ENCODE results near the gene NOMO2. TPM values are rescaled to one million over a fixed set of nuclear protein-coding genes. Genes with fewer than 3 reads are reported as not detected.
"Not testable (repeated sequence)": the region's sequence is repeated elsewhere in the genome, so short reads cannot be mapped to it uniquely, and the experiment has no call there.

Gene NOMO2
- polyA plus RNA-seq, 6 donors from 2014 or later = 31.1 to 47.7 (median 44.0) TPM

DNA sequence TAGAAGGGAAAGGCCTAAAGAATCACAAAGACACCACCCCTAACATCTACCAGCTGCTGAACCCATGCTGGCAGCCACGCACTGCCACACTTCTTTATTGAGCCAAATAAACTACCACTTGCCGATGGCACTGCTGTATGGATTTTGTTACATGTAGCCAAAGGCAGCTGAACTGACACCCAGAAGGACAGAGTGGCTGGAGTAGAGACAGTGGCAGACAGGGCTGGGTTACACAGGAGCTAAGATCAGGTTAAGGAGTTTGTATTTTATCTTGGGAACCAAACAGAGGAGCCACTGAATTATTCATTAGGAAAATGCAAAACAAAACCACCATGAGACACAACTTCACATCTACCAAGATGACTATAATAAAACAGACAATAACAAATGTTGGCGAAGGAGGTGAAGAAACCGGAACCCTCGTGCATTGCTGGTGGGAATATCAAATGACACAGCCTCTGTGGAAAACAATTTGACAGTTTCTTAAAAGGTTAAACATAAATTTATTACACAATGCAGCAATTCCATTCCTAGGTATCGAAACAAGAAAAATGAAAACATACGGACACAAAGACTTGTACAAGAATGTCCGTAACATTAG is 35.9 kb downstream of the NOMO2 start:
- not testable (repeated sequence) for H3K27me3 Mint-ChIP-seq; H3K4me3 Mint-ChIP-seq; H3K36me3 Mint-ChIP-seq; H3K9me3 Mint-ChIP-seq; DNase-seq; ATAC-seq (ENCODE audit: low read depth in 2 of 2); H3K27ac Mint-ChIP-seq; H3K4me1 Mint-ChIP-seq

DNA sequence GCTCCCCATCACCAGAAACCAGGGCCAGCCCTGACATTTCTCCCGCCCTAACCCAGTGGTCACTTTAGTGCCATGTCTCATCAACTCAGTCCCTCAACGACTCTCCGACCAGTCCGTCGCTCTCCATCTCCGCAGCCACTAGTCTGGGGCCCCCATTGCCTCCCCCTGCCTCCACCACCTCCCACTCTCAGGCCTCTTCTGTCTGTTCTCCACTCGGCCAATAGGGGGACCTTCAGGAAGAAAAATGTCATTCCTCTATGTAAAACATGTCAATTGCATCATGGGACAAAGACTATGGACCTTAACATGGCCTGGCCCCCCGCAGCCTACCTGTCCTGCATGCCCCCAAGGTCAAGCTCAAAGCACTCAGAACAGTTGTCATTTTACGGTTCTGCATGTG is 39.3 kb downstream of the NOMO2 start:
- not testable (repeated sequence) for H3K9me3 Mint-ChIP-seq; H3K27me3 Mint-ChIP-seq; ATAC-seq (ENCODE audit: low read depth in 2 of 2); H3K4me3 Mint-ChIP-seq; H3K27ac Mint-ChIP-seq; DNase-seq; H3K4me1 Mint-ChIP-seq; H3K36me3 Mint-ChIP-seq

DNA sequence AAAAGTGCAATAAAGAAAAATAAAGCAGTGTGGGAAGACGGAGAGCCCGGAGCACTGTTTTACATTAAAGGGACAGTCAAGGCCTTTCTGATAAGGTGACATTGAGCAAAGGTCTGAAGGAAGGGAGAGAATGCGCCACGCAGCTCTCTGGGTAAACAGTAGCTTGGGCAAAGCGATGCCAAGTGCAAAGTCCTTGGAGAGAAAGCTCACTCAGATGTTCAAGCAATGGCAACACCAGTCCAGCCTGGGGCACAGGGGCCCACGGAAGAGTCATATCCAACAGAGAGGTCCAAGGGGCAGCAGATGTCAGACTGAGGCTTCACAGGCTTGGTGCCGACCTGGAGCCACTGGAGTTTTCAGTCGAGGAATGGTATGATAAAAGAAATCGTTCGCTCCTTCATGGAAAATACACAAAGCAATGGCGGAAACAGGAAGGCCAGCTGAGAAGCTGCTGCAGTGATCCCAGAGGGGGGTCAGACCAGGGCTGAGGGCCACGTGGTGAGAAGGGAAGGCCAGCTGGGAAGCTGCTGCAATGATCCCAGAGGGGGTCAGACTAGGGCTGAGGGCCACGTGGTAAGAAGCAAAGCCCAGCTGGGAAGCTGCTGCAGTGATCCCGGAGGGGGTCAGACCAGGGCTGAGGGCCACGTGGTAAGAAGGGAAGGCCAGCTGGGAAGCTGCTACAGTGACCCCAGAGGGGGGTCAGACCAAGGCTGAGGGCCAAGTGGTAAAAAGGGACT is 40.3 kb downstream of the NOMO2 start:
- H3K4me1 Mint-ChIP-seq; H3K27me3 Mint-ChIP-seq; H3K27ac Mint-ChIP-seq; ATAC-seq (ENCODE audit: low read depth in 2 of 2); H3K4me3 Mint-ChIP-seq; H3K36me3 Mint-ChIP-seq; DNase-seq; H3K9me3 Mint-ChIP-seq: not testable (repeated sequence)

DNA sequence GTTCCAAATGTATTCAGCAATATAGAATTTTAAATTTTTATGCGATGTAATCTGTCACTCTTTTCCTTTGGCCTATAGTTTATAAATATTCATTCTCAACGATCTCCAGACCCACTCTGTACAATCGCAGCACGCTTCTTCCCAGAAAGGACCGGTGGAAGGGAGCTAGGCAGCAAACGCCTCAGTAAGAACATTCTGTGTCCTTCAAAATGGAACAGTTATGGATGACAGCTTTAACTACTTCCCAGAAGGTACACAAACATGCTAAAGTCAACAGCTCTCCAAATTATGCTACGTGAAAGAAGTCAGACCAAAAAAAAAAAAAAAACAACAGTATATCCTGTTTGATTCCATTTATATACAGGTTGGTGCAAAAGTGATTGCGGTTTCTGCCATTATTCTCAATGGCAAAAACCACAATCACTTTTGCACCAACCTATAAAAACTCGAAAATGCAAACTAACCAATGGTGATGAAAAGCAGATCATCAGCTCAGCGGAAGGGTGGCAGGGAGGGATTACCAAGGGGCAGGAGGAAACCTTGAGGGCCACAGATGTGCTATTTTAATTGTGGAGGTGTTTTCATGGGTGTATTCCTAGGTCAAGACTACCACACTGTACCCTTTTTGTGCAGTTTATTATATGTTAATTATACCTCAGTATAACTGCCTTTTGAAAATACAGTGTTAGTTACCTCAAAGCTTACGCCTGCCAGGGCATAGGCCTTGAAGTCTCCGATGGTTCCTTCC is 43.2 kb downstream of the NOMO2 start:
- not testable (repeated sequence) for H3K9me3 Mint-ChIP-seq; H3K27me3 Mint-ChIP-seq; H3K27ac Mint-ChIP-seq; H3K4me3 Mint-ChIP-seq; ATAC-seq (ENCODE audit: low read depth in 2 of 2); H3K4me1 Mint-ChIP-seq; DNase-seq; H3K36me3 Mint-ChIP-seq

GRCh38 chr16:18498430-18498829 is 63.5 kb downstream of the NOMO2 start:
- H3K27ac Mint-ChIP-seq, H3K27me3 Mint-ChIP-seq, H3K4me1 Mint-ChIP-seq, H3K36me3 Mint-ChIP-seq, H3K9me3 Mint-ChIP-seq, H3K4me3 Mint-ChIP-seq, DNase-seq: not testable (repeated sequence)
- ATAC-seq (ENCODE audit: low read depth in 2 of 2) = peak in 1 of 2 donors; percentile 43

- not testable (repeated sequence) for ATAC-seq (ENCODE audit: low read depth in 2 of 2); H3K4me1 Mint-ChIP-seq; H3K9me3 Mint-ChIP-seq; H3K27ac Mint-ChIP-seq; DNase-seq; H3K36me3 Mint-ChIP-seq; H3K4me3 Mint-ChIP-seq; H3K27me3 Mint-ChIP-seq
Observed at GRCh38 chr16:18497032-18497431, 64.9 kb downstream of the NOMO2 start.

GRCh38 chr16:18492118-18492897 is 69.6 kb downstream of the NOMO2 start:
- DNase-seq, H3K9me3 Mint-ChIP-seq, H3K27me3 Mint-ChIP-seq, H3K4me1 Mint-ChIP-seq, H3K27ac Mint-ChIP-seq, H3K36me3 Mint-ChIP-seq, H3K4me3 Mint-ChIP-seq: not testable (repeated sequence)
- peak; percentile 36 to 42 for ATAC-seq (ENCODE audit: low read depth in 2 of 2)

DNA sequence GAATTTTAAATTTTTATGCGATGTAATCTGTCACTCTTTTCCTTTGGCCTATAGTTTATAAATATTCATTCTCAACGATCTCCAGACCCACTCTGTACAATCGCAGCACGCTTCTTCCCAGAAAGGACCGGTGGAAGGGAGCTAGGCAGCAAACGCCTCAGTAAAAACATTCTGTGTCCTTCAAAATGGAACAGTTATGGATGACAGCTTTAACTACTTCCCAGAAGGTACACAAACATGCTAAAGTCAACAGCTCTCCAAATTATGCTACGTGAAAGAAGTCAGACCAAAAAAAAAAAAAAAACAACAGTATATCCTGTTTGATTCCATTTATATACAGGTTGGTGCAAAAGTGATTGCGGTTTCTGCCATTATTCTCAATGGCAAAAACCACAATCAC is 125.9 kb downstream of the NOMO2 start:
- not testable (repeated sequence) for H3K9me3 Mint-ChIP-seq; DNase-seq; H3K4me1 Mint-ChIP-seq; H3K27me3 Mint-ChIP-seq; ATAC-seq (ENCODE audit: low read depth in 2 of 2); H3K27ac Mint-ChIP-seq; H3K36me3 Mint-ChIP-seq; H3K4me3 Mint-ChIP-seq

- ATAC-seq (ENCODE audit: low read depth in 2 of 2); H3K27ac Mint-ChIP-seq; H3K4me1 Mint-ChIP-seq; H3K9me3 Mint-ChIP-seq; H3K4me3 Mint-ChIP-seq; H3K36me3 Mint-ChIP-seq; H3K27me3 Mint-ChIP-seq; DNase-seq: not testable (repeated sequence)
Observed at GRCh38 chr16:18415827-18416226, 146.1 kb downstream of the NOMO2 start.

- peak; percentile 35 to 46 for ATAC-seq (ENCODE audit: low read depth in 2 of 2)
- not testable (repeated sequence) for H3K27me3 Mint-ChIP-seq
Observed at GRCh38 chr16:18409532-18410293, 152.2 kb downstream of the NOMO2 start.

DNA sequence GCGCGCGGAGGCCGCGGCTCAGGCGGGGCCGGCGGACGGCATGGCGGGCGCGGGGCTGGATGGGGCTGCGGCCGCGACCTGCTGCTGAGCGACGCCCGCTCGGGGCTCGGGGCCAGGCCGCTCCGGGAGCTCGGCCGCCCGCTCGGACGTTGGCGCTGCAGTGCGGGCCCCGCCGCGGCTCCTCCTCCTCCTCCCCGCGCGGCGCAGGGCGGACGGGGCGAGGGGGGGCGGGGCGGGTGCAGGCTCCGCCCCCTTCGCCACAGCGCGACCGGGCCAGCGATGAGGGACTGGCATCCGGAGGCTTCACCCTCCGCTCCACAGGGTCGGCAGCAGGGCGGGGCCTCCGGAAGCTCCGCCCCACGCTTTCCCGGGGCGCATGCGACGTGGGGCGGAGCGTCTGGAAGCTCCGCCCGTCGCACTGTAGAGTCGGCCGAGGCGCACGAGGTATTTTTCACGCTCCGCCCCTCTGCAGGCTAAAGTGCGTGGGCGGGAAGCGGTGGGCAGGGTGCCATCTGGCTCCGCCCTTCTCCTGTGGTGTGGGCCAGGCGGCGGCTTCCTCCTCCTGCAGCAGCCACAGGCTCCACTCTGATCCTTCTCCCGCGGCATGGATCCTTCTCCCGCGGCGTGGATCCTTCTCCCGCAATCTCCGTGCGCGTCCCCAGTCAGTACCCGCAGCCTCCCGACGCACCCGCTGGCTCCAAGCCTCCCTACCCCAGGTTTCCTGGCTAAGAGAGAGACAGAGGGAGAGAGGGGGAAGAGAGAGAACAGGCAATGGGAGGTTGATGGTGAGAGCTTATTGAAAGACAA is 159.8 kb downstream of the NOMO2 start:
- DNase-seq, H3K4me1 Mint-ChIP-seq, H3K27ac Mint-ChIP-seq, H3K36me3 Mint-ChIP-seq, H3K4me3 Mint-ChIP-seq, H3K9me3 Mint-ChIP-seq, H3K27me3 Mint-ChIP-seq: not testable (repeated sequence)
- ATAC-seq (ENCODE audit: low read depth in 2 of 2) = peak; percentile 80 to 83

More at GRCh38 chr16:18409532-18410293, 152.2 kb downstream of the NOMO2 start:
- not testable (repeated sequence) for H3K9me3 Mint-ChIP-seq, H3K36me3 Mint-ChIP-seq, H3K4me1 Mint-ChIP-seq, DNase-seq, H3K27ac Mint-ChIP-seq, H3K4me3 Mint-ChIP-seq

DNA sequence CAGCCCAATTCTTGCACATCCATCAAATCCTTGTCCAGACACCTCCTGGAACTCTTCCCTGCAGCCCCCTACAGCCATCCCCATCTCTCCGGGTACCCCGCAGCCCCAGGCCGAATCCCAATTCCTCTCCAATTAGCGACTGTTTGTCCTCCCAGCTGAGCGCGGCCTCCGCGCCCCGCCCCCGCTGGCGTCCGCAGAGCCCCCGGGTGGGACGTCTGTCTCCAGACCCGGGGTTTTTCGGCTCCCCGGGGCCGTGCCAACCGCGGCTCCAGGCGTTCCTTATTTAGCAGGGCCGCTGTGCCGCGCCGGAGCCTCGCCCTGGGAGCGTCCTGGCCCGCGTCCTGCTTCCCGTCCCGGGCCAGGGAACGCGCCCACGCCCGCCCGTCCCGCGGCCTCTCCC is 160.7 kb downstream of the NOMO2 start:
- not testable (repeated sequence) for H3K27me3 Mint-ChIP-seq; H3K4me1 Mint-ChIP-seq; H3K9me3 Mint-ChIP-seq; ATAC-seq (ENCODE audit: low read depth in 2 of 2); H3K36me3 Mint-ChIP-seq
- peak overlapping the region in 3 of 8 donors; percentile 36 to 78 (median 40) for H3K4me3 Mint-ChIP-seq
- peak; percentile 24 for DNase-seq
- peak overlapping the region in 1 of 6 donors; percentile 30 for H3K27ac Mint-ChIP-seq

Data from naive B cell (primary cell).